Tibial nerve (tissue), 3 donors: ENCODE measurements around the gene PRRG3.

Experiments
- POLR2A ChIP-seq, 2 donors: fragments of 450-650 bp; IDR thresholded peaks; one replicate each; pipeline ENCODE4 v1.6.1; 2017; ENCODE audit warnings: antibody characterized with exemption in 2 of 2, mild to moderate bottlenecking in 2 of 2, moderate library complexity in 2 of 2
- TF ChIP-seq, protein P1 (sequence below), 5 experiments: fragments of 200-600 bp in 3 of 5; fragments of 450-650 bp in 2 of 5; sonication (generic) in 3 of 5; IDR thresholded peaks; one replicate each; pipeline ENCODE4 v1.5.1; 2016 to 2019; ENCODE audit warnings: antibody characterized with exemption in 5 of 5, mild to moderate bottlenecking in 3 of 5, moderate library complexity in 2 of 5

DNA sequence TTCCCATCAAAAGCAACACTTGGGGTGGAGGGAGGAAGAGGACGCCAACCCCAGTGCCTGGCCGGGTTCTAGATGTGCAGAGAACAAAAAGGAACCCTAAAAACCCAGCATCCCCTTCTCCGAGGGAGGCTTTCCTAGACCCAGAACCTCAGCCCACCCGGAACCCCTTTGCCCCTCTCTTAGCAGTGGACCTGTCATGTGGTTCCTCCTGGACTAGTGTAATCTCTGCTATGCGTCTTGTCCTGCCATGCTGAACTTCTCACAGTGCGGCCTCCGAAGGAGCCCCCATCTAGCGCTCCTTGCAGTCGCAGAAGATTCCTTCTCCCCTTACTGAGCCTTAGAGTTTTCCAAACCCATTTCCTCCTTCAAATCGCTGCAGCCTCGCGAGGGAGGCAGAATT, 1.1 kb upstream of the PRRG3 start:
- TF ChIP-seq, protein P1, sequence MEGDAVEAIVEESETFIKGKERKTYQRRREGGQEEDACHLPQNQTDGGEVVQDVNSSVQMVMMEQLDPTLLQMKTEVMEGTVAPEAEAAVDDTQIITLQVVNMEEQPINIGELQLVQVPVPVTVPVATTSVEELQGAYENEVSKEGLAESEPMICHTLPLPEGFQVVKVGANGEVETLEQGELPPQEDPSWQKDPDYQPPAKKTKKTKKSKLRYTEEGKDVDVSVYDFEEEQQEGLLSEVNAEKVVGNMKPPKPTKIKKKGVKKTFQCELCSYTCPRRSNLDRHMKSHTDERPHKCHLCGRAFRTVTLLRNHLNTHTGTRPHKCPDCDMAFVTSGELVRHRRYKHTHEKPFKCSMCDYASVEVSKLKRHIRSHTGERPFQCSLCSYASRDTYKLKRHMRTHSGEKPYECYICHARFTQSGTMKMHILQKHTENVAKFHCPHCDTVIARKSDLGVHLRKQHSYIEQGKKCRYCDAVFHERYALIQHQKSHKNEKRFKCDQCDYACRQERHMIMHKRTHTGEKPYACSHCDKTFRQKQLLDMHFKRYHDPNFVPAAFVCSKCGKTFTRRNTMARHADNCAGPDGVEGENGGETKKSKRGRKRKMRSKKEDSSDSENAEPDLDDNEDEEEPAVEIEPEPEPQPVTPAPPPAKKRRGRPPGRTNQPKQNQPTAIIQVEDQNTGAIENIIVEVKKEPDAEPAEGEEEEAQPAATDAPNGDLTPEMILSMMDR (IDR thresholded peaks at IDR 0.05) = no peak
- no peak for TF ChIP-seq POLR2A (IDR thresholded peaks at IDR 0.05)
